GM21447 (cell line): ENCODE data around the gene ACAA2.

ENCODE experiments used
- ATAC-seq: cut with Tn5 transposase; IDR thresholded peaks from one replicate; pipeline ENCODE4 v1.9.1; 2021; ENCODE audit not compliant: unreplicated experiment

ACAA2 gene

DNA sequence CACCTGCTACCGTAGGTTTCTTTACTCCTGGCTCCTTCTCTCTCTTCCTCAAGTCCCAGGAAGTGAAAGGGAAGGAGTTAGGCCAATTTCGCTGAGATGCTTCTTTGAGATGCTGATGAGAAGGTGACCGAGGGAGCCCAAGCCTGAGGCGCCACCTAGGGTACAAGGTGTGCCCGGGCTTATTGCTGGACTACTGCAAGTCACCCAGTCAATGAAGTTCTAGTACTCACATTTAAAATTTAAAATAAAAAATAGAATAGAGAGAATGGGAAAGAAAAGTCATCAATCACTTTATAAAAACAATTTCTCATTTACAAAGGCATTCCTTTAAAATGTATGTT is 45.3 kb downstream of the ACAA2 start:
- no peak for ATAC-seq

DNA sequence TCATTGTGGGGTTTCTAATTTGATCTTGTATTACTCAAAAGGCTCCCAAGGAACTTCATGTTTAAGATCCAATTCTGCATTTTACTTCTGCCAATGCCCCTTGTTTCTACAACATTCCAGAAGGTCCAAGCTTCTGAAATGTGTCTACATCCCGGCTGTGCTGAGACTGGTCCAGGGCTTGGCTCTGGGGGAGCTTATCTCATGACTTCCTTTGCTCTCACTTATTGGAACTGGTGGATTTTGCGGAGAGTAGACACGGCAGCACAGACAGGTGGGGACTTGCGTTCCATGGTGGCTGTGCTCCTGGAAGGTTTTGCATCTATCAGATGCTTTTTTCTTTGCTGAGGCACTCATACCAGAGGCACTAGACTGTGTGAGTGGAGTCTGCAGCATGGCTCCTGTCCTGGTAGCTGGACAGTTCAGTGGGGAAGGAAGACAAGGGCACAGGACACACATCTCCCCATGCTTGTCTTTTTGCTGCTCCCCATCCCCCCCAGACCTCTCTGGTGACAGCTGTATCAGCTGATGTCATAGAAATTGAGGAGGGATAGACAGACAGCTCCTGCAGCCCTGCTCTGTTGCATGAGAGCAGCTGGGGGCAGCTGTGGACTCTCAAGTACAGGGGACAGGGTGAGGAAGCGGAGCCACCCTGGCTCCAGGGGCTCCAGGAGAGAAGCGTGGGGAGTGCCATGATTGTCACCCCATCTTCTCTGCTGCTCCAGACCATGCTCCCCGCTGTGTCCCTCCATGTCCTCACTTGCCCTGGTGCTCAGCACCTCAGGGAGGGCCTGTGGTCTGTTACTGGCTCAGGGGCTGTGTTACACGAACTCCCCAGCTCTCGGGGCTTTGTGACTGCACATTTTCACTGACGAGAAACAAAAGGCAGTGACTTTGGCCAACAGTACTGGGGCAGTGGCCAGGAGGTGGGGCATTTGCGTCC is 46.0 kb downstream of the ACAA2 start:
- no peak for ATAC-seq

DNA sequence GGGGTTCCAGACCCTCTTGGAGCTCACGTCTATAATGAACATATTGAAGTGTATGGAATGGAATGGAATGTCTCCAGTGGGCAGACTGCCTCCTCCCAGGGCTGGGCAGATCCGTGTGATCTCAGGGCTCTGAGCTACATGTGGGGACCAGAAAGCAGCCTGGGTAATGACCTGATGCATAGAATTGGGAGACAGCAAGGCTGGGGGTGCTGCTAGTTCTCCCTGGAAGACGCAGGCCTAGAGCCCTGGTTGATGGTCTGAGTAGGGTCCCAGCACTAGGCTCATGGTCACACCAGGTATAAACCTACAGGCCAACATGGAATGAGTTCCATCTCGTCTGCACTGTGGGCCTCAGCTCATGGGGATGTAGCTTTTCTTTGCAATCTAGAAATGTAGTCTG is 46.7 kb downstream of the ACAA2 start:
- no peak for ATAC-seq

DNA sequence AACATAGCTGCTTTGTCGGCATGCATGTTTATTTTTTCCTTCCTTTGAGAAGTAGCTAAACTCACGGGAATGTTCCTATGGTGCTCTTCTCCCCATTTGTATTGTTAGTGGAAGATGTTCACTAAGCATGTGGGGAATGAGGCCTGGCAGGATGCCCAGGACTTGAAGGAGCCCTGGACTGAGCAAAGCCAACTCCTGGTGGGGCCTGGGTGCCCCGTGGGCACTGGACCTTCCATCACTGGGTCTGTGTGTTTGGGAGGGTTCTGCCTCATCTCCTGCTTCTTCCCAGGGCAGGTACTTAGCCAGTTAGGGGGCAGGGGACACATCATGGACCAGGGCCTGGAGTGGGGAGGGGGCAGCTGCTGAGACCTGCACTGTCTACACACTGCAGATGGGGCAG is 49.3 kb downstream of the ACAA2 start:
- ATAC-seq = no peak

DNA sequence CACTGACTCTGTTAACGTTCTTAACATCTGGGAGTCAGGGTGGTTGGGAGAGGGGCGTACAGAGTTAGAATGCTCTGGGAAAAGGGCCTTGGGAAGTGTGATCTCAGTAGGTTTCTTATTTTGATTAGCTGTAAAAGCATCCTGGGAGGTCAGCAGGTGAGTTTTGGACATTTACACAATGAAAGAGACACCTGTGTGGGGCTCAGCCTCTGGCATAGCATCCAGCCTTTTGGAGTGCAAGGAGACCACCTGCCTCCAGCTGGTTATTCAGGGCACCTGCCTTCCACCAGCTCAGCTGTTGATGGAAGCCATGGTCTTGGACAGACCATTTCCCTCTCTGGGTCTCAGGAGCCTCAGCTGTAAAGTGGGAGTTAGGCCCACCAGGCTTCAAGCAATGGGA is 49.7 kb downstream of the ACAA2 start:
- ATAC-seq = no peak

DNA sequence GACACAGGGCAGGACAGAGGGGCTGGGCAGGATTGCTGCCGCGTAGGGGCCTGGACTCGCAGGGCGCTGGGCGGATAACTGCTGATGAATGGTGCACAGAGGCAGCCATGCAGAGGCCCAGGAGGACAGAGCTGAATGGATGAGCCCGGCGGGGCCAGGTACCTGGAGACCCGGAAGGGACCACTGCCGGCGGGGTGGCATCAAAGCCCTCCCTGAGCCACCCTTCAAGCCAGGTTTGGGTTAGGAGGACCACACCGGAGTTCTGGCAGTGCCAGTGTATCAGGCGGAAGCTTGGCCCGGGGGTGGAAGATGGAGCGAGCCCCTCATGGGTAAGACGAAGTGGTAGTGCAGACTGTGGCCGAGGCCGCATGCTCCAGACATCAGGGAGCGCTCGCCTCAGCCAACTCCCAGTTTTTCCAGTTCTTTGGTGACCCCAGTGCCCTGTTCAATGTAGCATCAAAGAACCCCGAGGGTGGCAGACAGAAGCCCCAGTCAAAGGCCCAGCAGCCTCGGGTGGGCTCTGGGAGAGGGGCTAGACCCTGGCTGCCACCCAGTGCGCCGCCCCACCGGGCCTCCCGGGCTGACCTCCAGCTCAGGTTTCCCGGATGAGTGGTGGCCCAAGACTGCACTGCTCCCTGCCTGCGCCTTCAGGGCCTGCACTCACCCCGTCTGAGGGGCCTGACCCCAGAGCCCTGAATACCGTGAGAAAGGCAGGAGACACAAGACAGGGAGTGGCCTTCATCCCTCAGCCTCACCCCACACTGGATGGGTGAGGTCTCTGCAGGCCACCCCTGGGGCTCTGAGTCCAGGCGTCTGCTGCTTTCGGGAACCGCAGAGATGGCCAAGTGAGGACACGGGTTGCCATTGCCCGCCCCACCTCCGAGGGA is 50.9 kb downstream of the ACAA2 start:
- no peak for ATAC-seq

DNA sequence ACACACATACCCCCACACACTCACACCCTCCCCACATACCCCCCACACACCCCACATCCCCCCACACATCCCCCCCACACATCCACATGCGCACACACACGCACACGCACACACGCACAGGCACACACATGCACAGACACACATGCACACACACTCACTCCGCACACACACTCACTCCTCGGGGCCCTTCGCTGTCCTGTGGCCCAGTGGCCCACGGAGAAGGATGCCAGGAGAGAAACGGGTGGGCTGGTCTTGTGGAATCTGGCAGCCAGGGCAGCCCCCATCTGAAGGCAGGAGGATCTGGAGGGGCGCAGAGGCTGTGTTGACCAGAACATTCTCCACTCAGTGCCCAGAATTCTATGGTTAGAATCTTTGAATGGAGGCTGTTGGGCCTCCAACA is 51.6 kb downstream of the ACAA2 start:
- ATAC-seq = no peak

DNA sequence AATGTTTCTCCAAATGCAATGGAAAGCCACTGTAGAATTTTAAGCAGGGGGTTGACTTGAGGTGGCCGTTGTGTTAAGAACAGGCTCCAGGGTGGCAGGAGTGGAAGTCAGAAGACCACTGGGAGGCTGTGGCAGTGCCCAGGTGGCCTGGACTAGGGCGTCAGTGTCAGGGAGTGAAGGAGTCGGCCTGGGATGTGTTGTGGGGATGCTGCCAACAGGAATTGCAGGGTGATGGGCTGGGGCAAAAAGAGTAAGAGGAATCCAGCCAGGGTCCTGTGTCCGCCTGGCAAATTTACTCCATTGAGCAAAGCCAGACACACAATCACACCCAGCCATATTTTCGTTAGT is 55.1 kb downstream of the ACAA2 start:
- no peak for ATAC-seq

DNA sequence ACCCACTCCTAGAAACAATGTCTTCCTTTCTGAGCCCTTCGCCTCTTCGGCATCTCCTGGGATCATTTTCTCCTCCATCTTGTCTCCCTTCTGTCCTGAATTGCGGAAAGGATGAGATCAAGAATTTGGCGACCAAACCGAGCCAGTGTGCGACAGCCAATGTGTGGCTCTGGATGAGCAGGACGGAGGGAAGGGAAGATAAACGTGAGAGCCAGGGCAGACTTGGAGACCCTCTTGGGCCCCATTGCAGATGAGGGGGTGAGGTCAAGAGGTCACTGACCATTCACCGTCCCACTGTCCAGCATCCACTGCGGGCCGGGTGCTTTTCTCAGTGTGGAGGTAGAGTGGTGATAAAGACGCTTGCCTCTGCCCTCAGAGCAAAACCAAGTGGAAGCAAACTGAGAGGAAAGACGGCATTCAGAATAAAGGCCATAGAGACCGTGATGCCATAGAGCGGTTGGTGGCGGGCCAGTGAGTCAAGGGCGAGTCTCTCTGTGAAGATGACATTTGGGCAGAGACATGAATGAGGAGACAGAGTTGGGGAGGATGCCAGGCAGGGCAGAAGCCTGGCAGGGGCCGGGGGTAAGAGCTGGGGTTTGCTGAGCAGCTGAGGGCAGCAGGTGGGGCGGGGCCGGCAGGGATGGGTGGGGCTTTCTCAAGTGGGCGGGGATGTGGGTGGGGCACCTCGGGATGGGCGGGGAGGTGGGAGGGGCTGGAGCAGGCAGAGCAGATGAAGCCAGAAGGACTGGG is 55.6 kb downstream of the ACAA2 start:
- no peak for ATAC-seq

DNA sequence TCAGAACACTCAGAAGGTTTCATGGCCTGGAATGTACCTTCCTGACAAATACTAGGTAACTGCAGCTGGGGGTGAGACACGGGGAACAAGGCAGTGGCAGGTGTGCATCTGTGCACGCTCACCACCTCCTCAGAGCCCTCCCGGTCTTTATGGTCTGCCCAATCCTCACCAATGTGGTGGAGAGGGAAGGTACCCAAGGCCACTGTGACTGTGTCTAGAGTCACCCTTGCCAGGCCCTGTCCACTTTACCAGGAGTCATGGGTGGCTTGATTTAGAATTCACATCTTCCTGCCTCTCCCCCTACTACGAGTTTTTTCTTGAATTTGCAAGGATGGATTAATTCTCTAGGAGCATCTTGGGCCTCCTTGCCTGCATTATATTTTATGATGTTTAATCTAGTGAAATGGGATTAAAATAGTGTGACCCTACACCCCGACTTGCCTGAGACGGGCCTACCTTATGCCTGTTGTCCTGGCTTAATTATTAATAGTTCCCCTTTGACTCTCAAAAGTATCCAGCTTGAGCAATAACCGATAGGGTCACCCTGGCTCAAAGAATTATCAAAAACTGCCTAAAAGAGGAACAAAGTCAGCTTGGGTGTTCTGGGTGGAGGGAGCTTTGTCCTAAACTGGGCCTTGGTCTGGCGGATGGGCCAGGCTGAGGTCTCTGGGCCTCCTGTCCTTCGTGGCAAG is 56.5 kb downstream of the ACAA2 start:
- no peak for ATAC-seq

DNA sequence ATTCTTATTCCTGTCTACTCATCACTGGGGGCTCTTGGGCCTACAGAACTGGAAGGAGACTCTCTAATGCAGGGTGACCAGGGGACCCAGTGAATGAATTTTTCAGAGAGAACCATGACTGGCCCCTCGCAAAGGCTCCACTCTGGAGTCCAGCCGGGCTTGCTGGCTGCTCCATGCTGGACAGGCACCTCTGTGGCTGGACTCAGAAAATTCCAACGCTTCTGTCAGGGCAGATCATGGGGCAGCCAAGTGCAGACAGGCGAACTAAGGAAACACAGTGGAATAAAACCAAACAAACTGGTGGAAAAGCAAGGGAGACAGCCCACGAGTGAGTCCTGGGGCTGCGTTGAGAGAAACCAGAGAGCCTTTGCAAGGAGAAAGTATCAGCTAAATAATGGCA is 57.2 kb downstream of the ACAA2 start:
- ATAC-seq = no peak

DNA sequence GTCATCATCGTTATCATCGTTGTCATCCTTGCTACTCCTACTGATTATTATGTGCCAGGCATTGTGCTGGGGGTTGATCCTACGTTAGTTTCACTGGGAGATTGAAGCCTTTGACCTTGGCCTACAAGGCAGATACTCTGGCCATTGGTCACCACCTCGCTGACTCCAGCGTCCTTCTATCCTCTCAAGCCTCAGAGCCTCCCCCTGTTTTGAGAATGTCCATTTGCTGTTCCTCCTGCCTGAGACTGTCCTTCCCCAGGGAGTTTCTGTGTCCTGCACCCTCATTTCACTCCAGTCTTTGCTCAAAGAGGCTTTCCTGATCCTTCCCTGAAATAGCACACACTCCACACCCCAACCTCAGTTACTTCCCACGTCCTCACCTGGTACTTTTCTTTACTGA is 57.8 kb downstream of the ACAA2 start:
- no peak for ATAC-seq

DNA sequence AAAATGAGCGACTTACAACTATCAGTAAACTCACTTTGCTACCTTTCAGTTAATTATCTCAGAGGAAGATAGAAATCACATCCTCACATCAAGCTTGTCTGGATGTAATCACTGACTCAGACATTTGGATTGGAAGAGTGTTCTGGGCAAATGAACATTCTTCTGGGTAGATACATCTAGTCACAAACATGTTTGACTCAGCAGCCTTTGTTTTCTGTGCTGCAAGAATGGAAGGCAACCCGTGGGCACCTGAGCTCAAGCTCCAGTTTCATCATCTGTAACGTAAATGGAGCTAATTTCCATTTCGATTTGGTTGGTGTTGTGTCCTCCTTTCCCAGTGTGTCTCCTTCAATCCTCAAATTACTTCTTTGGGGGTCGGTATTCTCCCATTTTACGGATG is 58.5 kb downstream of the ACAA2 start:
- no peak for ATAC-seq

DNA sequence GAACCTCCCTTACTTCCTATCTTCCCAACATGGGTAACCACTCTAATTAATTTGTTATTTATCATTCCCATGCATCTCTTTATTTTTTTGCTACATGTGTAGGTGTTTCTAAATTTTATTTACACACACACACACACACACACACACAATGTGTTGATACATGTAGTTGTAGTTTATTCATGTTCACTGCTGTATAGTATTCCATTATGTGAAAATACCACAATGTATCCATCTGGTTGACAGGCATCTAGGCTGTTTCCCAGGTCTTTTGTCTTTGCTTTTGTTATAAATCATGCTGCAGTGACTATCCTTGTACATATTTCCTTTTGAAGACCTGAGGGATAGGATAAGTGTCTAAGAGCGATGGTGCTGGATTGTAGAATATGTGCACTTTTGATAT is 59.7 kb downstream of the ACAA2 start:
- ATAC-seq = no peak

DNA sequence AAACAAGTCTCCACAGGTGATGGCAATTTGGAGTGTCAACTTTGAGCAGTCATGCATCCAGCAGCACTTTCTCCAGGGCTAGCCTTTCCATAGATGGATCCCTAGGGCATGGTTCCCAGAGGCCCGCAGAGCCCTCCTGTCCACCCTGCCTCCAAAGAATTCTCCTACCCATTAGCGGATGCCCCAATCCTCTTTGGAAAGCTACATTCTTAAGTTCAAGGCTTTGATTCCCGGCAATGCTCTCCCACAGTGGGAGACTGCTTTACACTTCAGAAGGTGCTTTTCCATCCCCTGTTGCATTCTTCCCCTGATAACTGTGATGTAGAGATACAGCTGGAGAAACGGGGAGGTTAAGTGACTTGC is 61.3 kb downstream of the ACAA2 start:
- ATAC-seq = no peak

DNA sequence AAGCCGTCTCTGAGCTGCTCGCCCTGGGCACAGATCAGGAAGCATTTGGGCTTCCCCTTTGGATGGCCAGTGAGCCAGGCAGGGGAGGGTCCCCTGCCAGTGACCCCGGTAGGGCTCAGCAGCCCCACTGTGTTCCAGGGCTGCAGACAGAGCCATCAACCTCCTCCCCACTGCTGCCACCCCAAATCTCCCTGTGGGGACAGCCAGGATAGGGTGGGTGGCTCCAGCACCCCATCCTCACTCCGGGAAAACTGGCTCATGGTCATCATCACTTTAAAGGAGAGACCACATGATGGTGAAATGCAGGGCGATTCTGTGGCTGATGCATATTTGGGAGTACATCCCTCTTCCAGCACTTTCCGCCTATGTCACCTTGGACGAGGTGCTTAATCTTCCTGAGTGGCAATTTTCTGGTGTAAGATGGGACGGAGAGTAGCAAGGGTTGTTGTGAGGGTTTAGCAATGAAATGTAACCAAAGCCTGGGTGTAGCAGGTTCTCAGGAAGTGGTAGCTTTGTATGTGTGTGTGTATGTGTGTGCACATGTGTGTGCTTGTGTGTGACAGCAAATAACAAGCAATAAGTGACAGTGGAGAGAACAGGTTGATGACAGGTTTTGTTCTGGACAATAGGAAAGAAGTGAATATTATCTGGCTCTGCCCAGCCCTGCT is 61.8 kb downstream of the ACAA2 start:
- ATAC-seq = no peak

DNA sequence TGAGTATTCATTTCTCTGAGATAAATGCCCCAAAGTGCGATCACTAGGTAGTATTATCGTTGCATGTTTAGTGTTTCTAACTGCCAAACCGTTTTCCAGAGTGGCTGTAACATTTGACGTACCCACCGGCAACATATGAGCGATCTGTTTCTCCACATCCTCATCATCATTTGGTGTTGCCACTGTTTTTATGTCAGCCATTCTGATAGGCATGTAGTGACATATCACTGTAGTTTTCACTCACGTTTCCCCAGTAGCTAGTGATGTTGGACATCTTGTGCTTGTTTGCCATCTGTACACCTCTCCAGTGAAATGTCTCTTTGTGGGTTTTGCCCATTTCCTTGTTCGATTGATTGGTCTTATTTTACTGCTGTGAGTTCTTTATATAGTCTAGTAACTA is 63.8 kb downstream of the ACAA2 start:
- no peak for ATAC-seq

DNA sequence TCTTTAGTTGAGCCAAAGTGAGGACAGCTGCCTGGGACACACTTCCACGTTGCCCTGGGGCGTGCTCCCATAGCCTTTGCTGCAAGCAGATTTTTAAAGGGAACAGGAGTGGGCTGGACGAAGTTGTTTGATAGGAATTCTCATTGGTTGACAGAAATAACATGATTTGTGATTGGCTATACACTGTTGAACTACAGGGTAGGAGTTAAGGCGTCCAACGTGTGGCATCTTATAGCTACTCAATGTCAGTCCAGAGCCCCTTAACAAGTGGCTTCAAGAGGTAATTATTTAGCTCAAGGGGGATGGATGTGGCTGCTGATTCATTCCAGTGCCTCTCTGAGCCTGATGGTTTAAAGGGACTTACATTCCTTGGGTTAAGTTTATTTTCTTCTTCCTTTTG is 65.5 kb downstream of the ACAA2 start:
- no peak for ATAC-seq

DNA sequence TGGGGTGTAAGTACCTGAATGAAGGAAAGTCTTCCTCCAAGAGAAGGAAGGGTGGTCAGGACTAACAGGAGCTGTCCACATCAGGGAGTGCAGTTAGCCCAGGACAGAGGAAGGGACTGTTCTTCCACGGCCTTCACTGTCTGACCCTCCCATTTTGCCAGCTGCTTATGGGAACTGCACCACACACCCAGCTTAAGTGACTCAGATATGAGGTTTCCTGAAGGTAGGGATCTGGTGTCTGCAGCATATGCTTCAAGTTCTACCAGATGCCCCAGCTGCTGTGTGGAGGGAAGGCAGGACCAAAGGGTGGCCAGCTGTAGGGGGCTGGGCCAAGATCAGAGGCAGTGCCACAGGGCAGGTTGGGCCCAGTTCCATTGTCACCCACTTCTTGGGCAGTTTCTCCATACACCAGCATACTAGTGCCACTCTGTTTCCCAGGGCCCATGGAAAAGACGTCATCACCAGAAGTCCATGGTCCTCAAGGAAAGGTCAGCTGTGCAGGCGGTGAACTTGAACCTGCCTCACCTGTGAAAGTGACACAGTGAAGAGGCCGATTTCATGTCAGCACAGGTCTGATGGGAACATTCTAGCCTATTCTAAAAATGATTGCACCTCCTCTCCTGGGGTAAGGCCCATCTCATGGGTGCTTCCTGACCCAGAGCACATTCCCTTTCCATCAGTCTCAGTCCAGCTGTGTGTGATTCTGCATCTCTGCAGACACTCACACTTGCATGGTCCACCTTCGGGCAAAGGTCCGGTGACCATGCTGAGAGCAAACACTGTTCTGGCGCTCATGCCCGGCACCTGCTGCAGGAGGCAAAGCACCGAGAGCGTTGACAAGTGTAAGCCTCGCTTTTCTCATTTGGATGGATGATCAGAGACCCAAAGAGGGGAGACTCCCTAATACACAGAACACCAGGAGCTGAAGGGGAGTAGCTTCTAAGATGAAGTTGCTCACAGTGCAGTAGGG is 68.0 kb downstream of the ACAA2 start:
- no peak for ATAC-seq
